Measurements from ENCODE around the gene ZDHHC5. TPM values are rescaled to one million over a fixed set of nuclear protein-coding genes. Genes with fewer than 3 reads are reported as not detected.
"Not testable (repeated sequence)": the region's sequence is repeated elsewhere in the genome, so short reads cannot be mapped to it uniquely, and the experiment has no call there.

Gene ZDHHC5
- polyA plus RNA-seq, 10 donors, result 27.2 to 36.7 (median 30.5) TPM

DNA sequence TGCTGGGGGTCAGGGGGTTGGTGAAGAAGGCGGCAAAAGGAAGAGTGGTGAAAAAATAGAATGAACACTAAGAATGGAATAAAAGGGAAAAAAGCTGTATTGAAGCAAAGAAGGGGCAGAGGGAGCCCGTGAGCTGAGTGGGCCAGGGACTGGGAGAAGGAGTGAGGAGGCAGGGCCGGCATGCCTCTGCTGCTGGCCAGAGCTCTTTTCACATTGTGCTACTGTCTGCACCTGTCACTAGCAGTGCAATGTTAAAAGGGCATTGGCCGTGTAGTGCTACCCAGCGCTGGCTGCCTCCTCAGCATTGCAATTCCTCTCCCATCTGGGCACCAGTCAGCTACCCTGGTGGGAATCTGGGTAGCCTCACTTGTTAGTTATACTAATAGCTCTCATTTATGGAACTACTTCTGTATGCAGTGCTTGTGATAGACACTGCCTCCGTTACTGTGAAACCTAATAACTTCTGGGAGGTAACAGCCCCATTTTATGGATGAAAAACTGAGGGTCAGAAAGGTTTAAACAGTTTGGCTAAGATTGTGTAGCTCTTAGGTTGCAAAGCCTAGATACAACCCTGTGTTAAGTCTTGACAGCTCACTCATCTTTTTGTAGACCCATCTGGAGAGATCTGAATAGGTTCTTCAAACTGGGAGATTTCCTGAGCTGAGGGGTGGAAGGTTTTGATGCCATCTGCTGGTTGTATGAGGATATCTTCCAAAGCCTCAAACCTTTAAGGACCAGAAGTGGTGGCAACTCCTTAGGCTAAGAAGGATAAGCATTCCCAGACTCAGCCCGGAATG is 26.7 kb upstream of the ZDHHC5 start:
- DNase-seq, result peak in 1 of 3 donors; percentile 66

DNA sequence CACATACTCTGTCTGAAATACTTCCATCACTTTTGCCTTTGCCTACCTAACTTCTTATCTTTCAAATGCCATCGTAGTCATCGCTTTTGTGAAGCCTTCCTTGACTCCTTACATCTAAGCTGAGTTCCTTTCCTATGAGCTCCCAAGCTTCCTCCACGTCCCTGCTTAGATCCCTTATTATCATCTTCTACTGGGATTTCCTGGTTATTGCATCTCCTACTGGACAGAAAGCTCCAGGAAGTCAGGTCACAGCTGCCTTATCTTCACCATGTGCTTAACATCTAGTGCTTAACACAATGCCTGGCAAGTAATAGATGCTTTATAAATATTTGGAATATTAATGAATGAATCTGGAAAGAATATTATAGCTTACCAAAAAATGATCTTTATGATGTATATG is 24.1 kb upstream of the ZDHHC5 start:
- no peak for DNase-seq

DNA sequence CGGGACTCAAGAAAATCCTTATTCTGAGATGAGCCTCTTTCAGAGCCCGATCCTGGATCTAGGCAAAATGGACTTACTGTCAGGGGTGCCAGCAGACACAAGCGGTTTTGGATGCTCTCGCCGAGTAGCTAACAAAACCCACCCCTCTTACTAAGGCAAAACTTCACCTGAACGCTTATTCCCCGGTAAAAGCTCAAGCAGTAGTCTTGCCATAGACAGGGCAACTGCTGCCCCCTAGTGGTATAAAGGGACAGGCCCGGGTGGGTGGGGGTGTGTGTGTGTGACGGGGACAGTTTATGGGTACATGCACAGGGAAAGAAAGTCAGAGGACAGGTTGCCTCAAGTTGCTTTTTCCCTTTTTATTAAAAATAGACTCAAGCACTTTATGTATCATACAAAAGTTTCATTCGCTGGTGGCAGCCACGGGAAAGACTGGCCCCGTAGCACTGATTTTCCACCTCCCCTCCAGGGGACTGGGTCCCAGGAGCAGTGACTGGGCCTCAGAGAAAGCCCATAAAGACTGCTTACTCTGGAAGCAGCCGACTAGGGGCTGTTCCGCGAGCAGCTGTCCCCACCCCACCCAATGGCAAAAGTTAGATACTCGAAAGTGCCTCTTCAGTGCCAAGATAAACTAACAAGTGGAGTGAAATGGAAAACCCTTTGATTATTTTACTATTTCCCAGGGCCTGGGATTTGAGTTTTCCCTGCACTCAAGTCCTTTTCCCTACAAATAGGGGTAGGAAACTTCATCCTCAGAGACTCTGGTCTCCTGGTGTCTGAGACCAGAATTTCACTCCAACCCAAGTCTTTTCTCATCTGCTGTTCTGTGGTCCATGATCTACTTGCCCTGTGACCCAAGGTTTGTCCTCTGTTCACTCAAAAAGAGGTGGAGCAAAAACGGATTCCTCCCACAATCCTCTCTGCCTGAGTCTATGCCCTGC is 22.9 kb upstream of the ZDHHC5 start:
- peak in 1 of 3 donors; percentile 86 for DNase-seq

DNA sequence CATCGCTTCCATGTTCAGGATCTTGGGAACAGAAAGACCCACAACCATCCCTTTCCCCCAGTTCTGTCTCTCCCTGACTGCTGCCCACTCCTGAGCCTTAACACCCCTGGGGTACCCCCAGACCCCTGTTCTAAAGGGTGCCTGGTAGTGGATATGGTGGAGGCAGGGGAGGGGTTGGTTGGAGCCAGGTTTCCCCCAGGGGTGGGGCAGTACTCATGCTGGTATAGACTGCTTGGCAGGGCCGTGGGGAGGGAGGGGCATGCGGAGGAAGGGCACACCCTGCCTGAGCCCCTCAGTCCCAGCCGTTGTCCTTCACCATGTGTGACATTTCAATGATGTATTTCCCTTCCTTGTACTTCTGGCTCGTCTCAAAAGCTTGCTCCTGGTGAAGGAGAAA is 22.2 kb upstream of the ZDHHC5 start:
- no peak for DNase-seq

DNA sequence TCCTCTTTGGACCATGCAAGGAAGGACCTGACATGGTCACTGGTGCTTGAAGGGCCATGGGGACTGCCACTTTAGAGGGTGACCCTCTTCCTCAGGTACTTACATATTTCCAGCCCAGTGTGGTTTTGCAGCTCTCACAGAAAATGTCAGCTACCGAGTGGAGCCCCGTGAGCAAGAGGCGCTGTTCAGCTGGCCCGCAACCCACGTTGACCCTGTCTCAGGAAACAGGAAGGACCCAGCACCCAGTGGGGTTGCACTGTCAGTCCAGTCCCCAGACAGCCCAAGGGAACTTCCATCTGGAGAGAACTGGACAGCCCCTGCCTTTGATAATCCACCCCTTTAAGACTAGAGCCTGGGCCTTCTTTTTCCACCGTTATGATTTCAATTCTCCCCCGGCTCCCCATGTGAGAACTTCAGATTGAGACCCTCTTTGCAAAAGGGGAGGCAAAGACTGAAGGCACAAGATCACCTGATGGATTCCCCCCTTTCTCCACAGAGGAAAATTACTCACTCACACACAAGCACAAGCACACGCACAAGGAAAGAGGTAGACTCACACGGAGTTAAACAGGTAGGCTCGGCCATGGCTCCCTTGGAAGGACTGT is 21.6 kb upstream of the ZDHHC5 start:
- peak in 1 of 3 donors; percentile 50 for DNase-seq

DNA sequence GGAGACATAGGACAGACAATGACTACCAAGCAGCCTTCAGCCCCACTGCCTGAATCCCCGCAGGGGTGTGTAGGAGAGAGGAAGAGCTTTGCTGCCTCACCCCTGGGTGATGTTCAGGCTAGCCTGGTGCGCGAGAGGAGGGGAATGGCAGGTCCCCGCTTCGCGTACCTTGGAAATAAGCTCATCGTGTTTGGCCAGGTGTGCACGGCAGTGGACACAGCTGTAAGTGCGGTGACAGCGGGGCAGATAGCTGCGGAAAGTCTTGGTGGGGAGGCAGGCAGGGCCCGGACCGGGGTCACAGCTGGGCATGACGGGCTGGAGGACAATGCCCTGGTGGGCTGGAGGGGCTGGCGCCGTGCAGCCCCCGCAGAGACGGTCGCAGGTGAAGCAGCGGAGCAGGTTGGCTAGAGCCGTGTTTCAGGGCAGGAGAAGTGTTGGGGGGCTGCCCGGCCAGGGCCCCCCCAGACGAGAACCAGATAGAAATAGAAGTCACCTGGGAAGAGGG is 21.1 kb upstream of the ZDHHC5 start:
- peak in 1 of 3 donors; percentile 49 for DNase-seq

DNA sequence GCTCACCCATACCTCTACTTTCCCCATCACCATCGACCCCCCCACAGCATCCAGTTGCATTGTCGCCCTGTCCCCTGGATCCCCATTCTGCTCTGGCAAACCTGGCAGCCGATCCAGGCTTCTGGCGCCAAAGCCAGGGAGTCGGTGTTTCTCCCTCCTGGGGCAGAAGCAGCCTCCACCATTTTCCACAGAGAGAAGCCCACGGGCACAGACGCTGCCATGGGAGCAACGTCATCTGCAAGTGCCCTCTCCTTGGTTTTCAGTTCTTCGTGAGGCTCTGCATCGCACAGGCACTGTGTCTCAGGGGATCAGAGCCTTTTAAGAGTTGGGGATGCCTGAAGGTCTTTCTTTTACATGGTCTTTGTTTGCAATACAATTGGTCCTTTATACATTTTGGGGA is 20.5 kb upstream of the ZDHHC5 start:
- peak in 1 of 3 donors; percentile 42 for DNase-seq

DNA sequence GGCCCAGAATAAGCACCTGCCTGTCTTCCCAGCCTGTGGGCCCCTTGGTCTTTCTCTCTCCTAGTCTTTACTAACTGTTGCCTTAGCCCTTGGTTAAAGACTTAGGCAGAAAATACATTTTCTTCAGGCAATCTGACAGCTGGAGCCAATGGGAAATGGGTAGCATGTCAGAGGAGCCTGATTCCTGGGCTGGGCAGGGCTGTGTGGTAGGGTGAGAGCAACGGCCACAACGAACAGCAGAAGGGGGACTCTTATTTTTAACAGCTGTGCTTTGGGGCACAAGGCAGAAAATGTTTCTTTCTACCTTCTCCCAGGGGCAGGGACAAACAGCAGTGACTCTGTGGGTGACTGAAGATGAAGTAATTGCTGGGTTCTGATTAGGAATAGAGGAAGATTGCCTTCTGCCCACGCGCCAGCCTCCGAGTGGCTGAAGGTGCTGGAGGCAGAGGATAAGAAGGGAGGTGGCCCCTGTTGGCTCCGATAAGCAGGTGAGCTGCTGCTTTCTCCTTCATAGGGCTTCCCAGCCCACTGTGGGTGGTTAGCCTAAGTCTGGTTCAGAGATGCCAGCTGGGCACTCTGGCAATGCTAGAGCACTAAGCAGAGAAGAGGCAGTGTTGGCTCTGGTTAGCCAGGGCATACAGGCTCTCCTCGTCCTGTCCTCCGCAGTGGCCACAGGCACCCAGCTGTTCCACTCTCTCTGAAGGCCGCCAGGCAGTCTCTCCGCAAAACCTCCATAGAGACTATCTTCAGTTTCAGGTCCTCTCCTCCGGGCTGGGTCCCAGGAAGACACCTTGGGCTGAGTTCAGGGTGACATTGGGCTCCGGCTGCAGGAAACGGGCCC is 19.7 kb upstream of the ZDHHC5 start:
- DNase-seq, result peak in 1 of 3 donors; percentile 57

DNA sequence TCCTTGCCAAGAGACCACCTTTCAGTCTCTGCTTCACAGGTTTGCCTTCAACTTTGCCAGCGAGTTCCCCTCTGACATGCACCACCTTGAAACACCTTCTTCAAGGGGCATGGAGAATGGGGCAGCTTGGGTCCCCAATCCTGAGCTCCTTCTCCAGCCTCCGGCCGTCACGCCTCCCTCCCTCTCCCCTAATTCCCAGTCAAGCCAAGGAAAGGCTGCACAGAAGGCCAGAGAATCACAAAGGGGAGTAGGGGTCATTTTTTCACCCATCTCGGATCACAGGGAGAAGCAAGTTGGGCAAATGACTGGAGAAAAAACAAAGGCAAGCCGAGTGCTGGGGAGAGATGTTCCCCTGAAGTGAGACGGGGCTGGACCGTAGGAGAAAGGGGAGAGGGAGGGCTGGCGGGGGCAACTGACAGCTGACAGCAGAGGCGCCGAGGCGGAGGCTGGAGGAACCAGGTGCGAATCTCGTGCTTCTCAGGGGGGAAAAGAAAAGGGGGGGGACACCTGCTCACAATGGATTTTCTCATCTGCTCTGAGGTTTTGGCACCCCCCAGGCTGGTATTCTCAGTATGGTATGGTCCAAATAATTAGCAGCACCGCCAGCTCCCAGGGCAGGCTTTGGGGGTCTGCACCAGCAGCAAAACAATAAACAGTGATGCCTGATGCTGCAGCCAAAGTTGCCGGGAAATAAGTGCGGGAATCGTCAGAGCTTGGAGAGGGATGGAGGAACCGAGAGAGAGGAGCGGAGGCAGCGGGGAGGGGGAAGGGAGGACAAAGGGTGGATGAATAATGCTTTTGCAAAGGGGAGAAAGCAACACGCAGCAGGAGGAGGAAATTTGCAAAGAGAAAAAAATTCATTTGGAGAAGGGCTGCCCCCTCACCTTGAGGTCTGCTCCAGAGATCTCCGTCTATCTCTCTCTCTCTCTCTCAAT is 18.8 kb upstream of the ZDHHC5 start:
- DNase-seq, result peak in 1 of 3 donors; percentile 67

DNA sequence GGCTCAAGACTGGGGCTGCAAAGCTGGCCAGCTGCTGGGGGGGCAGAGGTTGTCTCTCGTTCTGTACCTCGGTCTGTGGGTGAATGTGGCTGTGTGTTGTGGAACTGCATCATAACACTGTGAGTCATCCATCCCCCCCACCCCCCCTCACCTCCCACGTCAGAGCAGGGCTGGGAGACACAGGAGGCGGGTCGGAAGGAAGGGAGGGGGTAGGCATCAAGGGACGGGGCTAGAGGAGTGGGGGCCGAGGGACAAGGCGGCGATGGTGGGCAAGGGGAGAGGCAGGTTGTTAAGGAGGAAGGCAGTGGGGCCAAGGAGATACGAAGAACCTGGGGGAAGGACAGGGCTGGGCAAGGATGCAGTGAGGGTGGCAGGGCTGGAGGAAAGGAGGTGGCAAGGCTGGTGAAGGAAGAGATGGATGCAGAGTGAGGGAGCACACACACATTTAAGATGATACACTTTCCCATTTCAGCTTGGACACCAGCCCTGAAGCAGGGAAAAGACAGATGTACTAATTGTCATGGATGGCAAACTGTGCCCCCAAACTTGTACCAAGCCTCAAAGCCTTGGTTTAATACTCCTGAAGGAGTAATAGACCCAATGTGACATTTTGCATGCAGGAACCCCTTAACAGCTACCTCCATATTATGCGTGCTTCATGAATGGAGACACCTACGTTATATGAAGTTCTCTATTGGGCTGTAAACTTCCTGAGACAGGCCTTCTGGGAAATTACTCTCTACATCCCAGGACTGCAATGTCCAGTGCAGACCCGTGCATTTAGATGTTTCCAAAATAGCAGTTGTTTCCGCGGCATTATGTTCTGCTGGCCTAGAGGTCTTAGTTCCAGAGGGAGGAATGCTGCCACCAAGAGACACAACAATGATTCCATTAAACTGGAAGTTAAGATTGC is 17.8 kb upstream of the ZDHHC5 start, which contains the start of gene YPEL4:
Gene YPEL4 (minus strand): TSS at position 87 of the 913 bp plus-strand sequence. CDS start 2,805 bp downstream, outside the sequence.
- DNase-seq, result peak in 1 of 3 donors; percentile 83

DNA sequence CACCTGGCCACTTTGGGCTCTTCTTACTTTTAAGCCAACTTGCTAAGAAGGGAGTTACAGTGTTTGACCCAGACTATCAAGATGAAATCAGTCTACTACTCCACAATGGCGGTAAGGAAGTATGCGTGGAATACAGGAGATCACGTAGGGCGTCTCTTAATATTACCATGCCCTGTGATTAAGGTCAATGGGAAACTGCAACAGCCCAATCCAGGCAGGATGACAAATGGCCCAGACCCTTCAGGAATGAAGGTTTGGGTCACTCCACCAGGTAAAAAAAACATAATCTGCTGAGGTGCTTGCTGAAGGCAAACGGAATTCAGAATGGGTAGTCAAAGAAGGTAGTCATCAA is 17.2 kb upstream of the ZDHHC5 start:
- DNase-seq, result no peak

DNA sequence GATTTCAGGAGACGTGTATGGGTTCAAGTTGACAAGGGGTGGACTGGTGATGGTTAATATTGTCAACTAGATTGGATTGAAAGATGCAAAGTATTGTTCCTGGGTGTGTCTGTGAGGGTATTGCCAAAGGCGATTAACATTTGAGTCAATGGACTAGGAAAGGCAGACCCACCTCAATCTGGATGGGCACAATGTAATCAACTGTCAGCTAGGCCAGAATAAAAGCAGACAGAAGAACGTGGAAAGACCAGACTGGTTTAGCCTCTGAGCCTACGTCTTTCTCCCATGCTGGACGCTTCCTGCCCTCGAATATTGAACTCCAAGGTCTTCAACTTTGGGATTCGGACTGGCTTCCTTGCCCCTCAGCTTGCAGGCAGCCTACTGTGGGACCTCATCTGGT is 16.5 kb upstream of the ZDHHC5 start:
- no peak for DNase-seq

DNA sequence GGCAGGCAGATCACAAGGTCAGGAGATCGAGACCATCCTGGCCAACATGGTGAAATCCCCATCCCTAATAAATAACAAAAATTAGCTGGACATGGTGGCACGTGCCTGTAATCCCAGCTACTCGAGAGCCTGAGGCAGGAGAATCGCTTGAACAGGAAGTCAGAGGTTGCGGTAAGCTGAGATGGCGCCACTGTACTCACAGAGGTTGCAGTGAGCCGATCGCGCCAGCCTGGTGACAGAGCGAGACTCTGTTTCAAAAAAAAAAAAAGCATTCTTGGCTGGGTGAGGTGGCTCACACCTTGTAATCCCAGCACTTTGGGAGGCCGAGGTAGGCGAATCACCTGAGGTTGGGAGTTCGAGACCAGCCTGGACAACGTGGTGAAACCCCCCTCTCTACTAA is 15.7 kb upstream of the ZDHHC5 start:
- DNase-seq, result not testable (repeated sequence)

DNA sequence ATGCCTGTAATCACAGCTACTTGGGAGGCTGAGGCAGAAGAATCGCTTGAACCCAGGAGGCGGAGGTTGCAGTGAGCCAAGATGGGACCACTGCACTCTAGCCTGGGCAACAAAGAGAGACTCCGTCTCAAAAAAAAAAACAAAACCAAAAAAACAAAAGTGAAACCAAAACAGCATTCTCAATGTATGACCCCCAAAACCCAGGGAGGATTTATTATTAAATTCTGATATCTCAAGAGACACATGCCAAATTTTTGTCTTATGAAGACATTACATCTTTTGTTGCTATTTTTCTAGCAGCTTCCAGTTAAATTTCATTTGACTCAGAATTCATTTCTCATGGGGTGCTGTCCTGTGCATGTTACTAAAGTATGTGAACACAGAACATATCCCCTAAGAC is 15.3 kb upstream of the ZDHHC5 start:
- DNase-seq, result no peak

DNA sequence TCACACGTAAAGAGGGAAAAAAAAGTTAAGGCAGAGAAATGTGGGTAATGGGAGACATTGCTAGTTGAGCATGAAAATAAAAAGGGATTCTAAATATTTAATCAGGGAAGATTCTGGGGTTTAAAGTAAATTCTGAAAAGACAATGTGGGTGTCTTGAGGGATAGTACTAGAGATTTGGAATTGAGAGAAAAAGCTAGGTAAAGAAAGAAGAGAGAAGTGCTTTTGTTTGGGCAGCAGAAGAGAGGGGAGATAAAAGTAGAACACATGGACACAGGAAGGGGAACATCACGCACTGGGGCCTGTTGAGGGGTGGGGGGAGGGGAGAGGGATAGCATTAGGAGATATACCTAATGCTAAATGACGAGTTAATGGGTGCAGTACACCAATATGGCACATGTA is 14.8 kb upstream of the ZDHHC5 start:
- DNase-seq, result no peak

DNA sequence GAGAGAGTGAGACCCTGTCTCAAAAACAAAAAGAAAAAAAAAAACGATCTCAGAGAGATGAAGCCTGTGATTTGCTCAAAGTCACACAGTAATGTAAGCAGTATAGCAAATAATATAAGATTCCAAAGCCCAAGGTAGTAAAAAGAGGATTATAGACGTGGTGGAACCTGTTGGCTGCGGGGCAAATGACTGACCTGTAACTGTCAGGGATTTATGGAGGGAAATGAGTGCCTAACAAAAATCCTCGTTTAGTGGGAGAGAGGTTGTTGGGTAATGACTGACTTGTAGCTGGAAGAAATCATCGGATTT is 11.1 kb upstream of the ZDHHC5 start:
- no peak for DNase-seq

DNA sequence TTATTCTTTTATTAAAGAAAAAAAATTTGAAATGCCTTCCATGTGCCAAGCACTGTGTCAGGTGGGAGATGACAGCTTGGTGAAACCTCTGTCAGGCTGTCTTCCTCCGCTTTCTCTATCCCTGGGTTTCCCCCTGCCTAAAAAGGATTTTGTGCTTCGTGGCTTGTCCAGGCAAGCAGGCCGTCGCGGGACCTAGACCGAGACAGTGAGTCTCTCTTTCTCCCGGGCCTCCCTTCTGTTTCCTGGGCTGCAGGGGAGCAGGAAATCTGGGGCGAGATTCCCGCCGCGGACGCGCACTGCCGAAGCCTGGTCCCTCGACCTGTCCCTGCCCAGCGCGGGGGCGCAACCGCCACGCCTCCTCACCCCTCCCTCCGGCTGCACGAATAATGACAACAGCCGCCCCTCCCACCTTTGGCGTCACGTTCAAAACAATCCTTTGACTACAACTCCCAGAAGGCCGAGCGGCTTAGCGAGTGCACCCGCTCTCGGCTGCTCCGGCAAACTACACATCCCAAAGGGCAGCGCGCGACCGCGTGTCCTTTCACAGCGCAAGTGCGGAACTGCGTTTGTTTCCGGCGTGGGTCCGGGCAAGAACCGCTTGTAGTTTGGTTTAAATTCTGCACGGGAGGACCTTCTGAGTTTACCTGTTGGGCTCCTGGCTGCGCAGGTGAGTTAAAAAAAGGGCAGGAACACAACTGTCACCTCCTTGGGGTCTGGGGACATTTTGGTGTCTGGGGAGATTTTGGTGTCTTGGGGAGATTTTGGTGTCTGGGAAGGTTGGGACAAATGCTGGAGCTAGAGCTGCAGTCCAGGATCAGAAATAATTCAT is 10.5 kb upstream of the ZDHHC5 start, which contains the start of gene CLP1:
Gene CLP1 (plus strand): TSS at position 569 of the 829 bp plus-strand sequence. CDS start 1,715 bp downstream, outside the sequence.
- peak; percentile 99 to 100 (median 100) for DNase-seq

DNA sequence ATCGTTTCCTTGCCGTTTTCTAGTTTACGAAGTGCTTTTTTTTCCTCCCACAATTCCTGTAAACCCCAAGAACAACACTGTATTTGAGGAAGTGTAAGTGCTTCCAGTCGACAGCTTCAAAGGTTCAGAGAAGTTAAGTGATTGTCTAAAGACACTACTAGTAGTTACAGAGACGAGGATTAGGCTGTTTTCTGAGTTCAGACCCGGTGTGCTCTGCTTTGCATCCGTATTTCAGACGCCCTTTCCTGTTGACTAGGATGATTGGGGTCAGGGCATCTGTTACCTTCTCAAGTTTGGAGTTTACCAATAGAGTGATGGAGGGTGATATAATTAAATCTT is 9.9 kb upstream of the ZDHHC5 start:
- DNase-seq, result no peak

All from muscle of back (tissue), 11 donors.